GM23248 (cell line): ENCODE results near the gene RERE.

ENCODE experiments used
- EZH2 ChIP-seq: fragments of 200-600 bp; sonication (generic); IDR thresholded peaks from 2 replicates; pipeline ENCODE4 v1.6.1; 2018; ENCODE audit warnings: antibody characterized with exemption, mild to moderate bottlenecking; ENCODE audit not compliant: insufficient read depth, poor library complexity, severe bottlenecking
- EZH2phosphoT487 ChIP-seq: fragments of 200-600 bp; sonication (generic); IDR thresholded peaks from 2 replicates; pipeline ENCODE4 v1.6.1; 2018; ENCODE audit warnings: antibody characterized with exemption, moderate library complexity, mild to moderate bottlenecking, low read depth; ENCODE audit not compliant: insufficient read depth

GRCh38 chr1:8597455-8597854, 220.0 kb downstream of the RERE start:
- TF ChIP-seq EZH2phosphoT487 (no peak), EZH2 (no peak)
